Measurements from ENCODE around the gene PROKR1.

GRCh38 chr2:68607837-68608236 lies 35.5 kb upstream of the PROKR1 start:
- TF ChIP-seq TARDBP (IDR thresholded peaks at IDR 0.05) (no peak), ARNT (IDR thresholded peaks at IDR 0.05) (no peak), PKNOX1 (IDR thresholded peaks at IDR 0.05) (no peak), SP1 (IDR thresholded peaks at IDR 0.05) (no peak), ZNF384 (IDR thresholded peaks at IDR 0.05) (no peak), FOXM1 (IDR thresholded peaks at IDR 0.05; ENCODE audit: borderline replicate concordance) (no peak)

Data from HEK293T (cell line).